ENCODE data around the gene SCG5.

SCG5 gene

GRCh38 chr15:32692286-32692685 is 50.8 kb downstream of the SCG5 start:
- no peak for DNase-seq

- DNase-seq = no peak
Observed at GRCh38 chr15:32694222-32694983, 52.9 kb downstream of the SCG5 start.

GRCh38 chr15:32698773-32699390 is 57.4 kb downstream of the SCG5 start:
- DNase-seq = no peak

GRCh38 chr15:32700501-32701150 is 59.1 kb downstream of the SCG5 start:
- no peak for DNase-seq

GRCh38 chr15:32701863-32702262 is 60.4 kb downstream of the SCG5 start:
- no peak for DNase-seq

GRCh38 chr15:32704395-32704981 is 63.0 kb downstream of the SCG5 start:
- no peak for DNase-seq

- no peak for DNase-seq
Observed at GRCh38 chr15:32705446-32705845, 63.9 kb downstream of the SCG5 start.

GRCh38 chr15:32706704-32707103 is 65.2 kb downstream of the SCG5 start:
- peak; percentile 54 for DNase-seq

- DNase-seq = no peak
Observed at GRCh38 chr15:32707436-32707835, 65.9 kb downstream of the SCG5 start.

GRCh38 chr15:32709295-32710033 is 68.0 kb downstream of the SCG5 start:
- DNase-seq = no peak

- DNase-seq = no peak
Observed at GRCh38 chr15:32715276-32715675, 73.8 kb downstream of the SCG5 start.

GRCh38 chr15:32716216-32716914 is 74.9 kb downstream of the SCG5 start:
- no peak for DNase-seq

GRCh38 chr15:32716915-32717425 is 75.5 kb downstream of the SCG5 start:
- DNase-seq = no peak

GRCh38 chr15:32717426-32718226 is 76.1 kb downstream of the SCG5 start, which contains the start of gene GREM1:
TSS of gene GREM1 (plus strand) at chr15:32718004. CDS start at chr15:32730691, 12,687 bp downstream.
- DNase-seq = no peak

- DNase-seq = peak; percentile 41
Observed at GRCh38 chr15:32718227-32718820, 76.8 kb downstream of the SCG5 start.

GRCh38 chr15:32718821-32719716 is 77.6 kb downstream of the SCG5 start:
- no peak for DNase-seq

- no peak for DNase-seq
Observed at GRCh38 chr15:32721596-32721995, 80.1 kb downstream of the SCG5 start.

- DNase-seq = no peak
Observed at GRCh38 chr15:32722136-32722535, 80.6 kb downstream of the SCG5 start.

GRCh38 chr15:32723171-32723948 is 81.8 kb downstream of the SCG5 start:
- no peak for DNase-seq

All from T1000 (cell line).